GM19240 (cell line): ENCODE data around the gene CYSLTR2.

Experiments used
- DNase-seq: peaks from one replicate; pipeline ENCODE4 v3.0.0; 2011; ENCODE audit warnings: low spot score; ENCODE audit not compliant: insufficient read length

Gene CYSLTR2

DNA sequence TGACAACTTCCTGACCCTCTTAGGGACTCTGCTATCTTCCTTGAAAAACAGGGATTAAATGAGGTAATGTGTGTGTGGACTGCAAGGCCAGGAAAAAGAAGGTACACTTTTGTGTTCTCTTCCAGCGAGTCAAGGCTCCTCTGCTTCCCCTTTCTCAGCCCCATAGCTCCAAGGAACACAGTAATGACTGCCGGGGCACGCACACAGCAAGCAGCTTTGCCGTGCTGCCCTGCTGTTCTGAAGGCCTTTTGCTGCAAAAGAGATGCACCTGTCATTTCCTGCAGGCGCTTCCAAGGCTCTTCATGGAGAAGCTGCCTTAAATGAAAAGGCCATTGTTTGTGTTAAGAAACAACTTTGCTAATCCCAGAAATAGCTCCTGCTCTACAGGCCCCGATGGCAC, 84.6 kb downstream of the CYSLTR2 start:
- DNase-seq, result no peak

DNA sequence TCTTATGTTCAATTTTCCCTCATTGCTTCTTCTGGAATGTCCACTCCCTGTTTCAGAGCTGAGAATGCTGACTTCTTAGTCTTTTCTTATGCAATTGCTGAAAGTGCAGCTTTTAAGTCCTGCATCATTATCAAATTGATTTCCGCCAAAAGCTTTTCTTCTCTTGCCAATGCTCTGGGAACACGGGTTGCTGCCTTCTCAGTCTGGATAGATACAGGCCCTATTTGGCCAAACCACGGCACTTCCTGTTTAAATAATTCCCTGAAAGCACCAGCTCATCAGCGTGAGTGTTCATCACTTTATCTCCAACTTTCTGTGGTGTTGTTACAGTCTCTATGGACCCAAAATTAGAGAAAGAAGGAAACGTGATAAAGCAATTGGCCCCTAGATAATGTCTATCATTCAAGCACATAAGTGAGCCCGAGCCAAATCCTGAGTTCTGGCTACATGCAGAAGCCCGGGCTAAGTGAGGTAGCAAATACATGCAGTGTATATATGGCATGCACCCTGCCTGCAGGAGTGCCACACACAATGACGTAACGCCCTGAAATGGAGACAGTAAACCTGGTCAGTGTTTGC, 85.7 kb downstream of the CYSLTR2 start:
- DNase-seq, result no peak

DNA sequence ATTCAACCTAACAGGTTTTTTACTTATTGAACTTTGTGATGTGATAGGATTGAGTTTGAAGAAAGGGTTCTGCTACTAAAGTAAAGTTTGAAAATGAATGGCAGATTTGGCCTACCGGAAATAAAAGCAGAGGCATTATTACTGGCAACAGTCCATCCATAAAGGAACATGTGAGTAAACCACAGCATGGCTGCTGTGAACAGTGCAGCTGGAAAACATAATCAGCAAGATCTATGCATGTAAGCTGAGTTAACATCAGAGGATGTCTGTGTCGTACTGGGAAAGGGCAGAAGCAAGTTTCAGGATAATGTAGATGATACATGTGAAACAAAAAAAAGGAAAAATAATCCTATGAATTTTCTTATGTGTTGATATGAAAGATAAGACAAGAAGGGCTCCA, 87.6 kb downstream of the CYSLTR2 start:
- no peak for DNase-seq

DNA sequence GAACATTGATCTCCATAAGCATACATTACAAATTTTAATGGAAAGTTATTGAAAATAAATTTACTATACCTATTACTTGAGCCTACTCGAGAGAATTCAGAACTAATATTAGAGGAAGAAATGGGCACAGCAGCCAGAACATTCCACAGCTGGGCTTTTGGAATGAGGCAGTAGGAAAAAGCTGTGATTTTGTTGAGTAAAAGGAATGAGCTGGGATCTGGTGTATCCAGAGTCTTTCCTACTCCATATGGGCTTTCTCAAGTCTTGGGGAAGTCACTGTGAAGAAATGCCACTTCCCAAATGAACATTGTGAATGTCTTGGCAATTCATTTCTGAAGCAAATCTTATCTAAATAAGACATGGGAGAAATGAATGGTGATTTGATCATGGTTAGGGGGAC, 93.1 kb downstream of the CYSLTR2 start:
- DNase-seq, result no peak

DNA sequence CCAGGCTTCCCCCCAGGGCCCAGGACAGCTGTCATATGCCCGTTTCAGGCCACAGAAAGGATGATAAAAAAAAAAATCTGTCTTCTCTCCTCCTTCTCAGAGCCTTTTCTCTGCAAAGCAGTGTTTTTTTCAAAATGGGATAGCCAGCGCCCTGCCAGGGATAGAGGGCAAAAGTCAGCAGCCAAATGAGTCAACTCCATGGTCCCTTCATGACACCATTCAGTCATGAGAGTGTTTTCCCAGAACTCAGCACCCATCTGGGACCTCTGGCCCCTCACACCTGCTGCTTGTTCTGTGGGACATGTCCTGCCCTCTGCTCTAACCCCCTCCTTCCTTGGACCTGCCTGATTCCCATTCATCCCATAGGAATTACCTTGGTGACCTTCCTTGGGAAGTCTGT, 95.0 kb downstream of the CYSLTR2 start:
- DNase-seq, result no peak

DNA sequence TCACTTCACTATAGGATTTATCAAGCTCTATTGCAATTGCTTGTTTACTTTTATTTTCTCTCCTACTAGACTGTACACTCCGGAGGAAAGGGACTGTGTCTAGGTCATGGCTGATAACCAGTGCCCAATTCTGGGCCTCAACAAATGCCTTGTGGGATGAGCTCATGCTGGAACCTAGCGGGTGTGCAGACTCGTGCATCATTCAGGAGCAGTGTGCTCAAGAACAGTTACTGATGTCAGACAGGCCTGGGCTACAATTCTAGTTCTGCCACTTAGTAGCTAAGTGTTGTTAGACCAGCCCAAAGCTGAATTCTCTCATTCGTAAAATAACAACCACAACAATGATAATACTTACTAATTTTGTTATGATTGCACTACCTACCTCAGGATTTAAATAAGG, 95.4 kb downstream of the CYSLTR2 start:
- no peak for DNase-seq

DNA sequence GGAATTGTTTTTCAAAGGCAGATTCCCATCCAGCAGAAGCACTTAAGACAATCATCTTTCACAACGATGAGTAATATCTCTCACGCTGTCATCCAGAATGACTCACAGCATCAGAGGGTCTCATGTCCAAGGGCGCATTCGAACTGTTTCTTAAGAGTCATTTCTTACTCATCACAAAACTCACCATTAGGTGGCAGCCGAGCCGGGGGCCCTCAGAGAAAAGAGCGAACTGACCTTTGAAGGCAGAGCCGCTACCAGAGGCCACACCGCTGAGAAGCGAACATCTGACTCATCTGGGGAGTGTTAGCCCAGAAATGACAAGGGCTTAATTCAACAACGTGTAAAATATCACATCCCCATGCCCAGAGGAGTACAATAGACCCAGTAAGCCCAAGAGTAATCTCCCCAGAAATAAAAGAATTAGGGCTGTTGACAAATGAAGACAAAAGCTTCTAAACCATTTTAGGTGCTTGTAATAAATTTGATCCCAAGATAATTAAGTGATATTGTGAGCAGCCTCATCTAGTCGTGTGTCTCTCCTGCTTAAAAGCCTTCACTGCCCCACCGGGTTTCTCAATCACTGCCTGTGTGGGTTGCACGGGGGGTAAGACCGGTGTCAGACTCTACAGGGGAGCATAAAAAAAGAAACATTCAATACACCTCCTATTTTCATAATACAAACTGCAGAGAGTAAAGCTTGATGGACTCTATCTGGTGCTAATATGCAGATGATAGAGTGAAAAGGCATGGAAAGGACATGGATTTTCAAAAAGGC, 96.2 kb downstream of the CYSLTR2 start:
- DNase-seq, result peak; percentile 36

DNA sequence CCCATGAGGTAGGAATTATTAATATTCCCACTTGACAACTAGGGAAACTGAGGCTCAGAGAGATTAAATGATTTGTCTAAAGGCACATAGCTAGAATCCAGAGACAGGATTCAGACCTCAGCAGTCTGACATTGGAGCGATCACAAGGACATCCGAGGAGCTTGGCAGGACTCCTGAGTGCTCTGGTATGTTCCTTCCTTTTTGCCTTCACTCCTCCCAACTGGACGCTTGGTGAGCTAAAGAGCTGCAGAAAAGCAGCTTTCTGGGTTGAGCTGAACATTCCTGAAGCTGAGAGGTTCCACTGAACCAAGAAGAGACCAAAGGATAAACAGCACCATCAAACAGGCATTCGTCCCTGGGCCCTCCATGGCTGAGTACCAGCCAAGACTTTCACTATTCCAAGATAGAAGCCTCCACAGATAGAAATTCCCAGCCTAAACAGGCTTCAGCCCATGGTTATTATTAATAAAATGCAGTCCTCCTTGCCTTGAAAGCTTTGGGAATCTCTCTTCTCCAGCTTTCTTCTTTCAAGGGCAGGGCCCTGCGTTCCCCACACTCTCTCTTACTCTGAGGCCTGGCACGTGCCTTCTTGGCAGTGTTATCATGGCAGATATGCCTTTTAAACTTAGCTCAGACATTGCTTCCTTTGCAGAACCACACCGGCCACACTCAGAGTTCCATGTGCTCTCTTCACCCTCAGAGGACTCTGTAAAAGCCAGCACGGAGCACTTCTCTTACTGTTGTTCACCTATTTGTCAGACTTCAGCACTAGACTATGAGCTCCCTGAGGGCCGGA, 97.1 kb downstream of the CYSLTR2 start:
- no peak for DNase-seq

DNA sequence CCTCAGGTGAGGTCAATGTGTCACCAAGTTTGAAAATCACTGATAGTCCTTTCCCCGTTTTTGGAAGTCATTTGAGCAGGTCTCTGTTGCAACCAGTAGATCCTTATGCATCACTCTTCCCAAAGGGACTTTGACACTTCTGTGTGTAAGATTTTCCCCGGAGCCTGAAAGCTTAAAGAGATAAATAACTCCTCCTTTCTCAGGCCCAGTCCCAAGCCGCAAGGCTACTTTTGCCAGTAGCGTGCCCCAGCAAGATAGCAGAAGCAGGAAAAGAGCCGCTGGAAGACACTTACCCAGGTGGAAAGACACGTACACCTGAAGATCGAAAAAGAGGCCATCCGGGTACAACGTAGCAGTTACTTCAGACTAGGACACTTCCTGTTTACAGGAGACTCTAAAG, 106.9 kb downstream of the CYSLTR2 start:
- DNase-seq, result no peak
